Esophagus squamous epithelium (tissue), 4 donors: Measurements from ENCODE around the gene SYNM.

Source experiments
- POLR2A ChIP-seq, 4 donors: fragments of 450-650 bp; IDR thresholded peaks; one replicate each; pipeline ENCODE4 v1.6.1; 2017; ENCODE audit warnings: antibody characterized with exemption in 4 of 4, mild to moderate bottlenecking in 4 of 4, moderate library complexity in 3 of 4
- TF ChIP-seq, protein P1 (sequence below), 6 experiments: fragments of 450-650 bp in 4 of 6; fragments of 200-600 bp in 2 of 6; sonication (generic) in 2 of 6; IDR thresholded peaks; one replicate each; pipeline ENCODE4 v1.5.1; 2016 to 2019; ENCODE audit warnings: antibody characterized with exemption in 6 of 6, mild to moderate bottlenecking in 4 of 6, moderate library complexity in 4 of 6

DNA sequence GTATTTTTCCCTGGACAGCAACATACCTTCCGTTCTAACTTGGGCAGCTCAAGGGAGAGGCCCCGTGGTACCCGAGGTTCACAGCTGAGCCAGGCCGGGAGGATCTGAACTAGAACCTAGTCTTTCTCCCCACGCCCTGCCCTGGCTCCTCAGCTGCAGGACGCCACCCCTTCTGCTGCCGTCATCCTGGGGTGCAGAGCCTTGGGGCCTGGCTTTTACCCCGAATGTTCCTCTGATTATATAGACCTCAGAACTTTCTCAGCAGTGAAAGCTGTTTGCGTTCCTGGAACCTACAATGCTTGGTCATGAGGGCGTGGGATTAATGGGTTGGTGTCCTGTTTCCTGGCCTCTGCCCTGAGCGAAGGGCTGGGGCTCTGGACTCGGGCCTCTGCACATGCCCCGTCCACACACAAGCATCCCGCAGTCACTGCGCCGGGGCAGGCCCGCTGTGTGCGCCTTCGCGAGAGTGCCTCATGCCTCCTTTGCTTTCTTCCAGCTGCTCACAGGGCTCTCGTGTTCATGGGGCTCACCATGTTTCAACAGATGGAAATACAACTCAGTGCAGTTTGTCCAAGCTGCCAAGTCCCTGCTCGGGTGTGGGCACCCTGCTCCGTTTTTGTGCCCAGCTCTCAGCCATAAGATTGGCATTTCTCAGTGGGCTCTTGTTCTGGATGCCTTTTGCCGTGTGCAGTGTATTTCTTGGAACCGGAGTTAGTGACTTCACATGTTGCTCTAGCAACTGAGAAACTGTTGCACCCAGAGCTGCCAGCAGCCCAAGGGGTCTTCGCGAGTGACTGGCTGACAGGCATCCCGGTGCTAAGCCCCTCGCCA is 20.4 kb downstream of the SYNM start:
- no peak for TF ChIP-seq POLR2A (IDR thresholded peaks at IDR 0.05)
- TF ChIP-seq, protein P1, sequence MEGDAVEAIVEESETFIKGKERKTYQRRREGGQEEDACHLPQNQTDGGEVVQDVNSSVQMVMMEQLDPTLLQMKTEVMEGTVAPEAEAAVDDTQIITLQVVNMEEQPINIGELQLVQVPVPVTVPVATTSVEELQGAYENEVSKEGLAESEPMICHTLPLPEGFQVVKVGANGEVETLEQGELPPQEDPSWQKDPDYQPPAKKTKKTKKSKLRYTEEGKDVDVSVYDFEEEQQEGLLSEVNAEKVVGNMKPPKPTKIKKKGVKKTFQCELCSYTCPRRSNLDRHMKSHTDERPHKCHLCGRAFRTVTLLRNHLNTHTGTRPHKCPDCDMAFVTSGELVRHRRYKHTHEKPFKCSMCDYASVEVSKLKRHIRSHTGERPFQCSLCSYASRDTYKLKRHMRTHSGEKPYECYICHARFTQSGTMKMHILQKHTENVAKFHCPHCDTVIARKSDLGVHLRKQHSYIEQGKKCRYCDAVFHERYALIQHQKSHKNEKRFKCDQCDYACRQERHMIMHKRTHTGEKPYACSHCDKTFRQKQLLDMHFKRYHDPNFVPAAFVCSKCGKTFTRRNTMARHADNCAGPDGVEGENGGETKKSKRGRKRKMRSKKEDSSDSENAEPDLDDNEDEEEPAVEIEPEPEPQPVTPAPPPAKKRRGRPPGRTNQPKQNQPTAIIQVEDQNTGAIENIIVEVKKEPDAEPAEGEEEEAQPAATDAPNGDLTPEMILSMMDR (IDR thresholded peaks at IDR 0.05): no peak
